Measurements from ENCODE around the gene NSG1.

NSG1 gene

GRCh38 chr4:4374388-4375098 lies 12.4 kb upstream of the NSG1 start:
- no peak for DNase-seq

- DNase-seq: no peak
These were observed 10.8 kb upstream of the NSG1 start for GRCh38 chr4:4376074-4376473.

- DNase-seq: no peak
These were observed 9.7 kb upstream of the NSG1 start for GRCh38 chr4:4377191-4377590.

GRCh38 chr4:4377732-4378460 lies 9.0 kb upstream of the NSG1 start:
- no peak for DNase-seq

- no peak for DNase-seq
These were observed 7.3 kb upstream of the NSG1 start for GRCh38 chr4:4379540-4380087.

- DNase-seq: no peak
These were observed 3.8 kb upstream of the NSG1 start for GRCh38 chr4:4383085-4383484.

GRCh38 chr4:4384837-4385236 lies 2.1 kb upstream of the NSG1 start:
- no peak for DNase-seq

GRCh38 chr4:4385729-4386295 lies 1.1 kb upstream of the NSG1 start:
- DNase-seq: no peak

- DNase-seq: no peak
These were observed 586 bp upstream of the NSG1 start for GRCh38 chr4:4386296-4386735.

- DNase-seq: no peak
These were observed 819 bp downstream of the NSG1 start for GRCh38 chr4:4387531-4388310.

- DNase-seq: no peak
These were observed 1.4 kb downstream of the NSG1 start for GRCh38 chr4:4388311-4388790.

GRCh38 chr4:4388836-4389575 lies 2.1 kb downstream of the NSG1 start:
- DNase-seq: no peak

GRCh38 chr4:4390046-4390445 lies 3.1 kb downstream of the NSG1 start:
- DNase-seq: no peak

- no peak for DNase-seq
These were observed 3.8 kb downstream of the NSG1 start for GRCh38 chr4:4390515-4391240.

- no peak for DNase-seq
These were observed 5.0 kb downstream of the NSG1 start for GRCh38 chr4:4391866-4392265.

- DNase-seq: no peak
These were observed 5.7 kb downstream of the NSG1 start for GRCh38 chr4:4392501-4393183.

- DNase-seq: no peak
These were observed 7.7 kb downstream of the NSG1 start for GRCh38 chr4:4394644-4395043.

GRCh38 chr4:4395371-4395770 lies 8.5 kb downstream of the NSG1 start:
- DNase-seq: no peak

GRCh38 chr4:4395849-4396627 lies 9.1 kb downstream of the NSG1 start:
- DNase-seq: peak; percentile 61
